IgD-negative memory B cell (primary cell): ENCODE results near the gene MANSC1. TPM values are rescaled to one million over a fixed set of nuclear protein-coding genes. Genes with fewer than 3 reads are reported as not detected.
A peak's percentile ranks its signal among the peaks of the same experiment; 100 is the strongest.
"Not testable (repeated sequence)": the region's sequence is repeated elsewhere in the genome, so short reads cannot be mapped to it uniquely, and the experiment has no call there.

ENCODE experiments used
- H3K27ac Mint-ChIP-seq, 3 donors: one replicate each; pipeline ENCODE4 v1.8.0; 2020 to 2022; ENCODE audit warnings: mild to moderate bottlenecking in 3 of 3, mixed read lengths in 3 of 3, moderate library complexity in 1 of 3
- H3K27me3 Mint-ChIP-seq: one replicate; pipeline ENCODE4 v1.8.0; 2021; ENCODE audit warnings: mixed read lengths
- H3K36me3 Mint-ChIP-seq: one replicate; pipeline ENCODE4 v1.8.0; 2020; ENCODE audit warnings: mild to moderate bottlenecking, mixed read lengths
- H3K4me1 Mint-ChIP-seq, 3 donors: one replicate each; pipeline ENCODE4 v1.8.0; 2020 to 2022; ENCODE audit warnings: mixed read lengths in 3 of 3, mild to moderate bottlenecking in 1 of 3
- H3K4me3 Mint-ChIP-seq, 4 donors: one replicate each; pipeline ENCODE4 v1.8.0; 2020 to 2022; ENCODE audit warnings: mild to moderate bottlenecking in 4 of 4, mixed read lengths in 4 of 4, moderate library complexity in 3 of 4
- H3K9me3 Mint-ChIP-seq, 3 donors: one replicate each; pipeline ENCODE4 v1.8.0; 2020 to 2021; ENCODE audit warnings: mixed read lengths in 3 of 3, mild to moderate bottlenecking in 1 of 3
- polyA plus RNA-seq: library from polyadenylated mRNA; unstranded; fragments of 300-500 nt; fragmentation: Illumina TruSeq; gene quantifications from one replicate; pipeline ENCODE4 v1.2.3, GENCODE V29; 2021

The MANSC1 gene
- polyA plus RNA-seq, 1 donor from 2014 or later, result 0.23 TPM

GRCh38 chr12:12353276-12353675 is 3.2 kb upstream of the MANSC1 start:
- Mint-ChIP-seq H3K36me3 (peaks cover under 1% of the 10 kb centered on the region), H3K4me1 (peaks cover 12 to 29% (median 16%) of the 10 kb centered on the region in 3 donors), H3K27me3 (peaks cover 2% of the 10 kb centered on the region), H3K27ac (peak overlapping the region in 1 of 3 donors; percentile 2), H3K9me3 (no peaks in the 10 kb centered on the region), H3K4me3 (peak overlapping the region in 1 of 4 donors; percentile 58)

GRCh38 chr12:12351468-12352185 is 1.6 kb upstream of the MANSC1 start:
- H3K27ac Mint-ChIP-seq, H3K27me3 Mint-ChIP-seq, H3K4me3 Mint-ChIP-seq, H3K36me3 Mint-ChIP-seq, H3K9me3 Mint-ChIP-seq: not testable (repeated sequence)
- H3K4me1 Mint-ChIP-seq, result peaks cover 6 to 22% (median 11%) of the 10 kb centered on the region in 3 donors

GRCh38 chr12:12350868-12351463 is 924 bp upstream of the MANSC1 start:
- Mint-ChIP-seq H3K9me3 (peaks cover 0 to 5% (median 2%) of the 10 kb centered on the region in 3 donors), H3K4me3 (peak overlapping the region; percentile 72 to 81 (median 78)), H3K27ac (no peak overlapping the region), H3K36me3 (peaks cover 4% of the 10 kb centered on the region), H3K4me1 (peaks cover 4 to 20% (median 8%) of the 10 kb centered on the region in 3 donors), H3K27me3 (peaks cover 2% of the 10 kb centered on the region)

GRCh38 chr12:12338527-12339168 is 11.4 kb downstream of the MANSC1 start:
- Mint-ChIP-seq H3K4me1 (peaks cover 8 to 11% (median 10%) of the 10 kb centered on the region in 3 donors), H3K4me3 (no peak overlapping the region), H3K9me3 (no peaks in the 10 kb centered on the region), H3K27ac (peak overlapping the region in 1 of 3 donors; percentile 23), H3K27me3 (peaks cover 7% of the 10 kb centered on the region), H3K36me3 (peaks cover 3% of the 10 kb centered on the region)

- Mint-ChIP-seq H3K4me1 (peaks cover 8 to 11% (median 10%) of the 10 kb centered on the region in 3 donors), H3K27ac (no peak overlapping the region), H3K27me3 (peaks cover 8% of the 10 kb centered on the region), H3K9me3 (no peaks in the 10 kb centered on the region), H3K4me3 (no peak overlapping the region), H3K36me3 (peaks cover 3% of the 10 kb centered on the region)
These were observed 13.5 kb downstream of the MANSC1 start for GRCh38 chr12:12336511-12336910.

- Mint-ChIP-seq H3K36me3 (peaks cover 3% of the 10 kb centered on the region), H3K27ac (no peak overlapping the region), H3K4me3 (no peak overlapping the region), H3K9me3 (no peaks in the 10 kb centered on the region), H3K4me1 (peaks cover 8 to 11% (median 10%) of the 10 kb centered on the region in 3 donors), H3K27me3 (peaks cover 10% of the 10 kb centered on the region)
These were observed 14.0 kb downstream of the MANSC1 start for GRCh38 chr12:12336049-12336411.

GRCh38 chr12:12334367-12335040 is 15.5 kb downstream of the MANSC1 start:
- Mint-ChIP-seq H3K9me3 (no peaks in the 10 kb centered on the region), H3K4me1 (peaks cover 8 to 11% (median 10%) of the 10 kb centered on the region in 3 donors), H3K27ac (no peak overlapping the region), H3K27me3 (peaks cover 7% of the 10 kb centered on the region), H3K36me3 (peaks cover 3% of the 10 kb centered on the region), H3K4me3 (peak overlapping the region in 1 of 4 donors; percentile 2)

GRCh38 chr12:12333407-12334366 is 16.4 kb downstream of the MANSC1 start:
- peaks cover 7% of the 10 kb centered on the region for H3K27me3 Mint-ChIP-seq

GRCh38 chr12:12331896-12332295 is 18.1 kb downstream of the MANSC1 start:
- no peak overlapping the region for H3K4me3 Mint-ChIP-seq
- H3K4me1 Mint-ChIP-seq, result peaks cover 10 to 14% (median 12%) of the 10 kb centered on the region in 3 donors
- no peaks in the 10 kb centered on the region for H3K36me3 Mint-ChIP-seq
- H3K9me3 Mint-ChIP-seq, result no peaks in the 10 kb centered on the region
- peaks cover 5% of the 10 kb centered on the region for H3K27me3 Mint-ChIP-seq
- no peak overlapping the region for H3K27ac Mint-ChIP-seq

More at GRCh38 chr12:12333407-12334366, 16.4 kb downstream of the MANSC1 start:
- Mint-ChIP-seq H3K4me1 (peaks cover 8 to 11% (median 10%) of the 10 kb centered on the region in 3 donors), H3K27ac (peak overlapping the region in 2 of 3 donors; percentile 32 to 60), H3K9me3 (no peaks in the 10 kb centered on the region), H3K4me3 (no peak overlapping the region), H3K36me3 (no peaks in the 10 kb centered on the region)

GRCh38 chr12:12331244-12331771 is 18.7 kb downstream of the MANSC1 start:
- H3K36me3 Mint-ChIP-seq, result no peaks in the 10 kb centered on the region
- H3K9me3 Mint-ChIP-seq, result no peaks in the 10 kb centered on the region
- no peak overlapping the region for H3K4me3 Mint-ChIP-seq
- peaks cover 10 to 14% (median 12%) of the 10 kb centered on the region in 3 donors for H3K4me1 Mint-ChIP-seq
- H3K27ac Mint-ChIP-seq, result no peak overlapping the region
- peaks cover 5% of the 10 kb centered on the region for H3K27me3 Mint-ChIP-seq

- H3K36me3 Mint-ChIP-seq, result no peaks in the 10 kb centered on the region
- no peaks in the 10 kb centered on the region for H3K9me3 Mint-ChIP-seq
- H3K27ac Mint-ChIP-seq, result peak overlapping the region in 1 of 3 donors; percentile 33
- H3K27me3 Mint-ChIP-seq, result peaks cover 5% of the 10 kb centered on the region
- H3K4me1 Mint-ChIP-seq, result peaks cover 0 to 4% (median 3%) of the 10 kb centered on the region in 3 donors
- no peak overlapping the region for H3K4me3 Mint-ChIP-seq
These were observed 22.2 kb downstream of the MANSC1 start for GRCh38 chr12:12327802-12328201.

GRCh38 chr12:12326262-12326661 is 23.8 kb downstream of the MANSC1 start:
- H3K4me1 Mint-ChIP-seq, result peaks cover 3 to 4% (median 4%) of the 10 kb centered on the region in 3 donors
- H3K9me3 Mint-ChIP-seq, result no peaks in the 10 kb centered on the region
- H3K36me3 Mint-ChIP-seq, result no peaks in the 10 kb centered on the region
- H3K4me3 Mint-ChIP-seq, result no peak overlapping the region
- H3K27ac Mint-ChIP-seq, result no peak overlapping the region
- H3K27me3 Mint-ChIP-seq, result peaks cover 2% of the 10 kb centered on the region

GRCh38 chr12:12323591-12323990 is 26.5 kb downstream of the MANSC1 start:
- no peak overlapping the region for H3K4me3 Mint-ChIP-seq
- H3K27me3 Mint-ChIP-seq, result peaks cover 3% of the 10 kb centered on the region
- H3K9me3 Mint-ChIP-seq, result no peaks in the 10 kb centered on the region
- H3K27ac Mint-ChIP-seq, result no peak overlapping the region
- no peaks in the 10 kb centered on the region for H3K36me3 Mint-ChIP-seq
- H3K4me1 Mint-ChIP-seq, result peaks cover 4 to 5% (median 4%) of the 10 kb centered on the region in 3 donors

- Mint-ChIP-seq H3K36me3 (no peaks in the 10 kb centered on the region), H3K9me3 (no peaks in the 10 kb centered on the region), H3K27ac (no peak overlapping the region), H3K4me3 (no peak overlapping the region), H3K4me1 (peaks cover 4 to 5% (median 4%) of the 10 kb centered on the region in 3 donors), H3K27me3 (peaks cover 3% of the 10 kb centered on the region)
These were observed 26.9 kb downstream of the MANSC1 start for GRCh38 chr12:12323118-12323517.
